SK-N-SH (cell line): ENCODE results near the gene SGSM2. TPM values are rescaled to one million over a fixed set of nuclear protein-coding genes. Genes with fewer than 3 reads are reported as not detected.

Experiments
- CTCF ChIA-PET: fragments of 300-600, 350-600 bp; formaldehyde crosslinking; extraction: SDS; loops from one replicate; lab custom pipeline; 2021; lab: Yijun Ruan, JAX
- POLR2A ChIA-PET: fragments of 350-600 bp; sonication (Branson Sonifier 250); formaldehyde crosslinking; extraction: SDS; loops from one replicate; lab custom pipeline; 2020; ENCODE audit warnings: antibody characterized with exemption, inconsistent platforms; lab: Yijun Ruan, JAX
- DNase-seq: peaks from one replicate; pipeline ENCODE4 v3.0.0; 2012
- H2AFZ ChIP-seq: fragments of 200-600 bp; sonication (generic); 2 replicates; pipeline ENCODE4 v1.8.1; 2016; ENCODE audit warnings: antibody characterized with exemption, mild to moderate bottlenecking, low read depth
- H3F3A ChIP-seq: fragments of 200-600 bp; sonication (generic); replicated peaks from 2 replicates; pipeline ENCODE3; 2016; ENCODE audit warnings: antibody characterized with exemption, mild to moderate bottlenecking; ENCODE audit not compliant: insufficient read depth
- H3K27ac ChIP-seq, 2 experiments: fragments of 200-500 bp in 1 of 2; fragments of 200-600 bp in 1 of 2; sonication (Bioruptor generic) in 1 of 2; sonication (generic), shearing (Covaris generic) in 1 of 2; 2 replicates each; pipeline versions ENCODE4 v1.5.1 to v1.6.1; 2014 to 2016; ENCODE audit warnings: low read depth in 2 of 2, inconsistent platforms in 1 of 2, low read length in 1 of 2, mild to moderate bottlenecking in 1 of 2, mixed read lengths in 1 of 2
- H3K27me3 ChIP-seq: fragments of 200-600 bp; sonication (generic), shearing (Covaris generic); 2 replicates; pipeline ENCODE4 v1.6.1; 2016; ENCODE audit warnings: mixed run types; ENCODE audit not compliant: insufficient read depth
- H3K36me3 ChIP-seq, 2 experiments: fragments of 200-500 bp in 1 of 2; fragments of 200-600 bp in 1 of 2; sonication (Bioruptor generic) in 1 of 2; sonication (generic) in 1 of 2; replicated peaks in 1 of 2; 2 replicates each; pipeline versions ENCODE3 to v1.5.1; 2014 to 2016; ENCODE audit warnings: low read length in 1 of 2, mild to moderate bottlenecking in 1 of 2; ENCODE audit not compliant: insufficient read depth in 2 of 2, control insufficient read depth in 1 of 2
- H3K4me1 ChIP-seq, 2 experiments: fragments of 200-500 bp in 1 of 2; fragments of 200-600 bp in 1 of 2; sonication (Bioruptor generic) in 1 of 2; sonication (generic), shearing (Covaris generic) in 1 of 2; 2 replicates each; pipeline versions ENCODE4 v1.5.1 to v1.6.1; 2014 to 2016; ENCODE audit warnings: low read depth in 1 of 2, low read length in 1 of 2, mixed run types in 1 of 2; ENCODE audit not compliant: insufficient read depth in 2 of 2, control insufficient read depth in 1 of 2
- H3K4me2 ChIP-seq: fragments of 200-600 bp; sonication (generic), shearing (Covaris generic); 2 replicates; pipeline ENCODE4 v1.6.1; 2017; ENCODE audit warnings: mixed run types
- H3K4me3 ChIP-seq, 2 experiments: fragments of 200-500 bp in 1 of 2; fragments of 200-600 bp in 1 of 2; sonication (Bioruptor generic) in 1 of 2; sonication (generic), shearing (Covaris generic) in 1 of 2; 2 replicates each; pipeline versions ENCODE4 v1.5.1 to v1.8.1; 2014 to 2016; ENCODE audit warnings: low read depth in 2 of 2, inconsistent platforms in 1 of 2, low read length in 1 of 2, mild to moderate bottlenecking in 1 of 2, mixed read lengths in 1 of 2, moderate library complexity in 1 of 2
- H3K79me2 ChIP-seq: fragments of 200-600 bp; sonication (generic); 2 replicates; pipeline ENCODE4 v1.8.1; 2017; ENCODE audit warnings: mild to moderate bottlenecking; ENCODE audit not compliant: insufficient read depth
- H3K9ac ChIP-seq: fragments of 200-600 bp; sonication (generic); 2 replicates; pipeline ENCODE4 v1.6.1; 2017; ENCODE audit warnings: mixed run types
- H3K9me2 ChIP-seq: fragments of 200-600 bp; sonication (generic); 2 replicates; pipeline ENCODE4 v1.6.1; 2017; ENCODE audit warnings: mixed run types
- H3K9me3 ChIP-seq: fragments of 200-600 bp; sonication (generic); 2 replicates; pipeline ENCODE4 v1.6.1; 2017; ENCODE audit warnings: mixed run types, mild to moderate bottlenecking, moderate library complexity
- H4K20me1 ChIP-seq: fragments of 200-600 bp; sonication (generic); 2 replicates; pipeline ENCODE4 v1.6.1; 2017; ENCODE audit warnings: mild to moderate bottlenecking, mixed run types; ENCODE audit not compliant: insufficient read depth
- EP300 ChIP-seq, 2 experiments: IDR thresholded peaks; 2 replicates each; pipeline versions ENCODE4 v1.4.0 to v1.6.1; 2012; ENCODE audit warnings: borderline replicate concordance in 1 of 2, low read depth in 1 of 2, low read length in 1 of 2
- EZH2phosphoT487 ChIP-seq: fragments of 200-600 bp; sonication (generic); IDR thresholded peaks from 2 replicates; pipeline ENCODE4 v1.6.1; 2017; ENCODE audit warnings: low read depth, mixed run types, mild to moderate bottlenecking, antibody characterized with exemption, moderate library complexity, borderline replicate concordance
- FOSL2 ChIP-seq: IDR thresholded peaks from 2 replicates; pipeline ENCODE4 v1.4.0; 2012; ENCODE audit warnings: low read depth, mild to moderate bottlenecking, moderate library complexity, borderline replicate concordance
- GABPA ChIP-seq: IDR thresholded peaks from 2 replicates; pipeline ENCODE4 v1.4.0; 2012; ENCODE audit warnings: low read depth, mild to moderate bottlenecking
- GATA2 ChIP-seq: sonication (generic); formaldehyde crosslinking; IDR thresholded peaks from 2 replicates; pipeline ENCODE4 v1.5.0; 2020; ENCODE audit warnings: mild to moderate bottlenecking, missing genetic modification reagents
- NRF1 ChIP-seq: IDR thresholded peaks from 2 replicates; pipeline ENCODE4 v1.6.1; 2012; ENCODE audit warnings: low read depth, mild to moderate bottlenecking, low read length
- RAD21 ChIP-seq: IDR thresholded peaks from 2 replicates; pipeline ENCODE4 v1.6.1; 2012; ENCODE audit warnings: mild to moderate bottlenecking, low read length
- WGBS: methylation state at CpG from one replicate; pipeline ENCODE4 v1.1.6; 2017; ENCODE audit warnings: low lambda C conversion rate; 5-methylcytosine and 5-hydroxymethylcytosine counted together
- polyA plus RNA-seq, 3 experiments: library from polyadenylated mRNA; depleted of rRNA; stranded (reverse); fragments of >200 nt; gene quantifications; 2 replicates each; pipeline ENCODE4 v1.2.3, GENCODE V29; 2012
- TF ChIP-seq, protein P1 (sequence below): IDR thresholded peaks from 2 replicates; pipeline ENCODE4 v1.4.0; 2012; ENCODE audit warnings: low read depth
- TF ChIP-seq, protein P2 (sequence below): IDR thresholded peaks from 2 replicates; pipeline ENCODE4 v1.4.0; 2012; ENCODE audit warnings: low read depth, borderline replicate concordance

Gene SGSM2
- polyA plus RNA-seq, 1 of the 3 experiments (the other 2 are of a cell fraction), result 85.9 TPM

DNA sequence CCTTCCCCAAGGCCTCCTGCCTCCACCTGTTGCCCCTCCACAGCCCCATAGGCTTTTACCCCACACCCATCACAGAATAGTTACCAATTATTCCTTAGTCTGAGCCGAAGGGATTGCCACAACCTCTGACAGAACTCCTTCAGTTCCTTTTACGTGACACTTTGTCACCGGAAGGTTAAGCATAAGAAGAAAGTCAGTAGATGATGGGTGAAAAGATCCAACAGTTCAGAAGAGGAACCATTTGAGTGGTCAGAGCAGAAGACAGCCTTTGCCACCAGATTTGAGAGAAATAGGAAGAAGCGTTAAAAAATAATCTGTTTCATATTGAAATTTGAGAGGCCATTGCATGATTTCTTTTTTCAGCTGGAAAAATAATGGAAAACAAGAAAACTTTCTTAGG, 32.4 kb upstream of the SGSM2 start:
- H3K79me2 ChIP-seq, result peaks cover 95% of the 10 kb centered on the region
- H3K9ac ChIP-seq, result no peak overlapping the region
- H3F3A ChIP-seq, result peaks cover 7% of the 10 kb centered on the region
- no peaks in the 10 kb centered on the region for H3K9me3 ChIP-seq
- no peak for TF ChIP-seq FOSL2
- peak overlapping the region; percentile 78 for H3K4me2 ChIP-seq
- no peaks in the 10 kb centered on the region for H3K9me2 ChIP-seq
- peaks cover 20% of the 10 kb centered on the region; the same call in 1 of the 2 replicates for H4K20me1 ChIP-seq
- H3K36me3 ChIP-seq, result peaks cover 8 to 10% of the 10 kb centered on the region in 2 experiments
- H2AFZ ChIP-seq, result no peak overlapping the region
- DNase-seq, result no peak
- H3K4me1 ChIP-seq, result peaks cover 5 to 6% of the 10 kb centered on the region in 2 experiments; a peak in 2 of 4 replicates
- WGBS, result 85% methylated on average over 4 of the region's 4 CpGs
- POLR2A ChIA-PET, result interaction anchor here (2.6 kb wide), 1 partner anchor 32 kb away, joined by 16 read pairs; the partner anchor contains the start of genes SGSM2 and TSR1
- no peak overlapping the region for H3K27ac ChIP-seq
- no peaks in the 10 kb centered on the region for H3K27me3 ChIP-seq
- CTCF ChIA-PET, result interaction anchor here (0.9 kb wide), 1 partner anchor 17 kb away, joined by 3 read pairs; no protein-coding TSS in a partner anchor
- H3K4me3 ChIP-seq, result peak overlapping the region in 1 of 2 experiments; percentile 6; a peak in 1 of 4 replicates

DNA sequence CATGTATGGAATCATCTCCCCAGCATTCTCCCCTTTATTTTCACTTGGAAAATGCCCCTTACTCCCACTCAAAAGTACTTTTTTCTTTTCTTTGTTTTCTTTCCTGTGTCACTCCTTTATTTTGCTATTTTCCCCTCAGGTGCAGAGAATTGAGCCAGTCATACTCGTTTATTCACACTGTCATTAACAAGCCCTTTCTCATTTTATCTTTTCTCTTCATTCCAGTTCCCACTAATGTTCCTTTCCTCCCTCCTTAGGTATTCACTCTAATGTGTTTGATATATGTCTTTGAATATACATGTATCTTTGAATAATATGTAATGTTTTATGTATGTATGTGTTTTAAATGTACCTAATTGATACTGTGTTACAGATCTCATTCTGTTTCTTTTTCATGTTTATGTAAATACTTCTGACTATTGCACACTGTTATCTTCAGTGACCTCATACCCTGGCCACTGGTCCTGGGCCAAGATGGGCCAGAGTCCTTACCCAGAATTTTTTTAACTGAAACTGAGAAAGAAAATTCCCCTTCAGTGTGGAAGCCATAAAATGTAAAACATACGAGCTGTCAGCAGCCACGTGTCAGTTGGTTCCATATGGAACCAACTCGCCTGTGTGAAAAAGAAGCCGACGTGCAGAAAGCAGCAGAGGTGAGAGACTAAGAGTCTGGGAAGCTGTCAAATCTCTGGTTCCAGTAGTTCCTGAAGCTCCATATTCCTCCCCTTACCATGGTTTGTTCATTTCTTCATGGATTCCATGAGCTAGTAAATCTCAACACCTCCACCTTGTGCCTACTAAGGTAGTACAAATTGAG, 27.8 kb upstream of the SGSM2 start:
- 83% methylated on average over 6 of the region's 6 CpGs for WGBS
- Histone ChIP-seq H3K79me2 (peaks cover 82% of the 10 kb centered on the region), H3K27me3 (no peaks in the 10 kb centered on the region), H3F3A (peaks cover 7% of the 10 kb centered on the region), H2AFZ (no peak overlapping the region), H3K27ac (no peak overlapping the region), H3K9me3 (no peaks in the 10 kb centered on the region), H3K4me1 (no peaks in the 10 kb centered on the region; a peak in 2 of 4 replicates), H4K20me1 (no peaks in the 10 kb centered on the region), H3K4me3 (no peak overlapping the region), H3K36me3 (no peaks in the 10 kb centered on the region), H3K9ac (no peak overlapping the region), H3K9me2 (no peaks in the 10 kb centered on the region), H3K4me2 (no peak overlapping the region)
- ChIA-PET CTCF (no interaction called here), POLR2A (no interaction called here)
- TF ChIP-seq, protein P1, sequence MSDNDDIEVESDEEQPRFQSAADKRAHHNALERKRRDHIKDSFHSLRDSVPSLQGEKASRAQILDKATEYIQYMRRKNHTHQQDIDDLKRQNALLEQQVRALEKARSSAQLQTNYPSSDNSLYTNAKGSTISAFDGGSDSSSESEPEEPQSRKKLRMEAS, result no peak
- no peak for TF ChIP-seq GABPA
- TF ChIP-seq GATA2 (CRISPR knock-in tag), result no peak
- TF ChIP-seq EZH2phosphoT487, result no peak
- TF ChIP-seq EP300 (IDR thresholded peaks at IDR 0.05; ENCODE audit: borderline replicate concordance in 1 of 2, low read depth in 1 of 2, low read length in 1 of 2), result no peak
- TF ChIP-seq, protein P2, sequence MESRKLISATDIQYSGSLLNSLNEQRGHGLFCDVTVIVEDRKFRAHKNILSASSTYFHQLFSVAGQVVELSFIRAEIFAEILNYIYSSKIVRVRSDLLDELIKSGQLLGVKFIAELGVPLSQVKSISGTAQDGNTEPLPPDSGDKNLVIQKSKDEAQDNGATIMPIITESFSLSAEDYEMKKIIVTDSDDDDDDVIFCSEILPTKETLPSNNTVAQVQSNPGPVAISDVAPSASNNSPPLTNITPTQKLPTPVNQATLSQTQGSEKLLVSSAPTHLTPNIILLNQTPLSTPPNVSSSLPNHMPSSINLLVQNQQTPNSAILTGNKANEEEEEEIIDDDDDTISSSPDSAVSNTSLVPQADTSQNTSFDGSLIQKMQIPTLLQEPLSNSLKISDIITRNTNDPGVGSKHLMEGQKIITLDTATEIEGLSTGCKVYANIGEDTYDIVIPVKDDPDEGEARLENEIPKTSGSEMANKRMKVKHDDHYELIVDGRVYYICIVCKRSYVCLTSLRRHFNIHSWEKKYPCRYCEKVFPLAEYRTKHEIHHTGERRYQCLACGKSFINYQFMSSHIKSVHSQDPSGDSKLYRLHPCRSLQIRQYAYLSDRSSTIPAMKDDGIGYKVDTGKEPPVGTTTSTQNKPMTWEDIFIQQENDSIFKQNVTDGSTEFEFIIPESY, result no peak
- no peak for TF ChIP-seq RAD21
- TF ChIP-seq NRF1, result no peak
- no peak for DNase-seq
